Measurements from ENCODE around the gene PLTP. TPM values are rescaled to one million over a fixed set of nuclear protein-coding genes. Genes with fewer than 3 reads are reported as not detected.

Gene PLTP
- total RNA-seq, 1 experiment from 2014 or later, result 70.1 TPM

DNA sequence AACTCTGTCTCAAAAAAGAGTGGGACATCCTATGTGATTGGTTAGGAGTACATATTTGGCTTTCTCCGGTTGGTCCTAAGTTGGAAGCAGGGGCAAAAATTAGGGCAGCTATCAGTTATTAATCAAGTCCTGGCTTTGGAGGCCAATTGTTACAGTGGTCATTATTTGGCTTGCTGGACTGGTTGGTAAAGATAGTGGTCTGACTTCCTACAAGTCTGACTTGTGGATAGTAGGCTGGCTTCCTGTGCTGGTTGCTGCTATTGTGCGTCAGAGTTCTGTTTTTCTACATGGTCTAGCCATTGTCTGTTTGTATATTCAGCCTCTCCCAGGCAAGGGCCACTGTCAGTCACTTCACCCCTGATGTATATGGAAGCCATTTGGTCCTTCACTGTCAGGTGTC, 61.7 kb downstream of the PLTP start:
- Histone ChIP-seq H3K9me3 (no peaks in the 10 kb centered on the region), H3K36me3 (peaks cover 33% of the 10 kb centered on the region), H3K27me3 (no peaks in the 10 kb centered on the region), H3K4me3 (no peak overlapping the region)
- no peak for DNase-seq

DNA sequence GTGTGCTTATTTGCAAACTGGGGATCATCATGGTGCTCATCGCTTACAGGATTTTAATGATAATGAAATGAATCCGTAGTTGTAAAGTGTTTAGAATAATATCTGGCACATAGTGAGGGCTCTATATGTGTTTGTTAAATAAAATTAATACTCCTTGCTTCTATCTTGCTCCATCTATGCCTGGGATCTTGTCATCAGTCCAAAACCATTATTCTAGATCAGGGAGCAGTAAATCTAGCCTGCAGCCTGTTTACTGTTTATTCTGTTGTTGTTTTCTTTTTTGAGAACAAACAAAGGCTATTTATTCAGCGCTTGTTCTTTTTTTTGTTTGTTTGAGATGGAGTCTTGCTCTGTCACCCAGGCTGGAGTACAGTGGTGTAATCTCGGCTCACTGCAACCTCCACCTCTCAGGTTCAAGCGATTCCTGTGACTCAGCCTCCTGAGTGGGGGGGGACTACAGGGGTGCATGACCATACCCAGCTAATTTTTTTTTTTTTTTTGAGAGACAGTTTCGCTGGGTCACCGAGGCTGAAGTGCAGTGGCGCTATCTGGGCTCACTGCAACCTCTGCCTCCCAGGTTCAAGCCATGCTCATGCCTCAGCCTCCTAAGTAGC, 62.9 kb downstream of the PLTP start:
- no peaks in the 10 kb centered on the region for H3K9me3 ChIP-seq
- H3K27me3 ChIP-seq, result no peaks in the 10 kb centered on the region
- peaks cover 41% of the 10 kb centered on the region for H3K36me3 ChIP-seq
- DNase-seq, result no peak
- no peak overlapping the region for H3K4me3 ChIP-seq

Other genes with a start within 250 kb of the PLTP start
- not detected in 2 replicates for gene WFDC11, start 241.9 kb downstream of the PLTP start, total RNA-seq (2014; rRNA removed; shearing (Covaris generic); ENCODE audit: low replicate concordance)
- not detected in 2 replicates for gene WFDC13, start 210.1 kb downstream of the PLTP start, total RNA-seq (2014; rRNA removed; shearing (Covaris generic); ENCODE audit: low replicate concordance)
- not detected in 2 replicates for gene WFDC10B, start 207.1 kb downstream of the PLTP start, total RNA-seq (2014; rRNA removed; shearing (Covaris generic); ENCODE audit: low replicate concordance)
- not detected in 2 replicates for gene SPINT4, start 189.8 kb downstream of the PLTP start, total RNA-seq (2014; rRNA removed; shearing (Covaris generic); ENCODE audit: low replicate concordance)
- 0.59 TPM in 1 of 2 replicates, not detected in the other for gene WFDC3, start 120.3 kb downstream of the PLTP start, total RNA-seq (2014; rRNA removed; shearing (Covaris generic); ENCODE audit: low replicate concordance)
- gene DNTTIP1, start 120.2 kb downstream of the PLTP start, total RNA-seq (2014; rRNA removed; shearing (Covaris generic); ENCODE audit: low replicate concordance), result 50.3 and 70.0 TPM in 2 replicates
- 69.5 and 72.7 TPM in 2 replicates for gene UBE2C, start 99.5 kb downstream of the PLTP start, total RNA-seq (2014; rRNA removed; shearing (Covaris generic); ENCODE audit: low replicate concordance)
- gene TNNC2, start 84.8 kb downstream of the PLTP start, total RNA-seq (2014; rRNA removed; shearing (Covaris generic); ENCODE audit: low replicate concordance), result not detected in 2 replicates
- gene SNX21, start 78.4 kb downstream of the PLTP start, total RNA-seq (2014; rRNA removed; shearing (Covaris generic); ENCODE audit: low replicate concordance), result 55.6 and 74.9 TPM in 2 replicates
- gene ACOT8, start 54.8 kb downstream of the PLTP start, total RNA-seq (2014; rRNA removed; shearing (Covaris generic); ENCODE audit: low replicate concordance), result 39.6 and 46.9 TPM in 2 replicates
- 8.4 and 14.2 TPM in 2 replicates for gene ZSWIM3, start 54.5 kb downstream of the PLTP start, total RNA-seq (2014; rRNA removed; shearing (Covaris generic); ENCODE audit: low replicate concordance)
- 5.7 and 8.5 TPM in 2 replicates for gene ZSWIM1, start 30.9 kb downstream of the PLTP start, total RNA-seq (2014; rRNA removed; shearing (Covaris generic); ENCODE audit: low replicate concordance)
- gene SPATA25, start 24.5 kb downstream of the PLTP start, total RNA-seq (2014; rRNA removed; shearing (Covaris generic); ENCODE audit: low replicate concordance), result not detected in 2 replicates
- 0.39 TPM in 1 of 2 replicates, not detected in the other for gene NEURL2, start 20.9 kb downstream of the PLTP start, total RNA-seq (2014; rRNA removed; shearing (Covaris generic); ENCODE audit: low replicate concordance)
- 17.8 and 27.9 TPM in 2 replicates for gene CTSA, start 20.8 kb downstream of the PLTP start, total RNA-seq (2014; rRNA removed; shearing (Covaris generic); ENCODE audit: low replicate concordance)
- 10.5 and 12.1 TPM in 2 replicates for gene PCIF1, start 22.5 kb upstream of the PLTP start, total RNA-seq (2014; rRNA removed; shearing (Covaris generic); ENCODE audit: low replicate concordance)
- gene ZNF335, start 60.0 kb upstream of the PLTP start, total RNA-seq (2014; rRNA removed; shearing (Covaris generic); ENCODE audit: low replicate concordance), result 8.7 and 9.5 TPM in 2 replicates
- 0.07 TPM in 1 of 2 replicates, not detected in the other for gene MMP9, start 96.8 kb upstream of the PLTP start, total RNA-seq (2014; rRNA removed; shearing (Covaris generic); ENCODE audit: low replicate concordance)
- gene SLC12A5, start 117.1 kb upstream of the PLTP start, total RNA-seq (2014; rRNA removed; shearing (Covaris generic); ENCODE audit: low replicate concordance), result 0.15 and 0.72 TPM in 2 replicates
- 9.2 and 24.9 TPM in 2 replicates for gene NCOA5, start 177.8 kb upstream of the PLTP start, total RNA-seq (2014; rRNA removed; shearing (Covaris generic); ENCODE audit: low replicate concordance)
- gene CD40, start 206.2 kb upstream of the PLTP start, total RNA-seq (2014; rRNA removed; shearing (Covaris generic); ENCODE audit: low replicate concordance), result not detected in 2 replicates

Measured in MG63 (cell line).